ENCODE data around the gene PIM2.
A peak's percentile ranks its signal among the peaks of the same experiment; 100 is the strongest.

The PIM2 gene

DNA sequence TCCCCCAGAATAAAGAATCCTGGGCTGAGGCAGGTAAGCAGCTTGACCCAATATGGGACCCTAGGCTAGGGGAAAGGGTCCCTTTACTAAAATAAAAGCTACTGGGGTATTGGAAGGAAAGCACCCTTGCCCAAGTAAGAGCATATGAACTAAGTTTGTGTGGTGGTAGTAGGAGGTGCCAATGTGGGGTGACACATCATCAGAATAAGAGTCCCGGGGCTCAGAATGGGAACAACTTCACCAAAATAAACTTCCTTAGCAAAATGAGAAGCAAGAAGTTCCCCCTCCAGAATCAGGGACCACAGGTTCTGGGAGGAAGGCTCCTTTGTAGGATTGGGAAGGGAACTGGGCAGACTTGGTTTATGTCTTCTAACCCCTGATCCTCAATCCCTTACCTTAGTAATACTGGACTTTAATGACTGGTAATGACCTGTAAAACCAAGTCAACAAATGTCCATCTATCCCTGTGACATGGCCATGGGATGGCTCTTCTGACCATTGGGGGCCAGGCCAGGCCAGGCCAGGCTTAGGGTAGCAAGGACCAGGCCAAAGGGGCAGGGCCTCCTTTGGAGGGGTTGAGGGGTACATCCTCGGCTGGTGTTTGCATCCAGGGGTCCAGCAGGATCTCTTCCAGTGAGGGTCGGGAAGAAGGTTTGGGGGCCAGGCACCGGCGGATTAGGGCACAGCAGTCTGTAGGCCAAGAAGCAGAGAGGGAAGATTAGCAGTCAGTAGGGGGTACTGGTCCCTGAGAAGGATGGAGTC, 5.0 kb downstream of the PIM2 start:
- TF ChIP-seq, protein P1, sequence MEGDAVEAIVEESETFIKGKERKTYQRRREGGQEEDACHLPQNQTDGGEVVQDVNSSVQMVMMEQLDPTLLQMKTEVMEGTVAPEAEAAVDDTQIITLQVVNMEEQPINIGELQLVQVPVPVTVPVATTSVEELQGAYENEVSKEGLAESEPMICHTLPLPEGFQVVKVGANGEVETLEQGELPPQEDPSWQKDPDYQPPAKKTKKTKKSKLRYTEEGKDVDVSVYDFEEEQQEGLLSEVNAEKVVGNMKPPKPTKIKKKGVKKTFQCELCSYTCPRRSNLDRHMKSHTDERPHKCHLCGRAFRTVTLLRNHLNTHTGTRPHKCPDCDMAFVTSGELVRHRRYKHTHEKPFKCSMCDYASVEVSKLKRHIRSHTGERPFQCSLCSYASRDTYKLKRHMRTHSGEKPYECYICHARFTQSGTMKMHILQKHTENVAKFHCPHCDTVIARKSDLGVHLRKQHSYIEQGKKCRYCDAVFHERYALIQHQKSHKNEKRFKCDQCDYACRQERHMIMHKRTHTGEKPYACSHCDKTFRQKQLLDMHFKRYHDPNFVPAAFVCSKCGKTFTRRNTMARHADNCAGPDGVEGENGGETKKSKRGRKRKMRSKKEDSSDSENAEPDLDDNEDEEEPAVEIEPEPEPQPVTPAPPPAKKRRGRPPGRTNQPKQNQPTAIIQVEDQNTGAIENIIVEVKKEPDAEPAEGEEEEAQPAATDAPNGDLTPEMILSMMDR (IDR thresholded peaks at IDR 0.05; ENCODE audit: low read depth, low read length, poor library complexity, severe bottlenecking), result no peak
- no peak for TF ChIP-seq EZH2phosphoT487 (IDR thresholded peaks at IDR 0.05; ENCODE audit: borderline replicate concordance, low read length)
- Histone ChIP-seq H3K36me3 (ENCODE audit: control insufficient read depth, low read length) (peaks cover 51% of the 10 kb centered on the region), H3K27ac (ENCODE audit: low read depth, low read length) (no peak overlapping the region), H4K20me1 (ENCODE audit: control insufficient read depth, insufficient read depth, low read depth, low read length) (peaks cover 13% of the 10 kb centered on the region; the same call in 1 of the 2 replicates), H3K9me2 (replicated peaks; ENCODE audit: control insufficient read depth, low read length) (no peaks in the 10 kb centered on the region), H3K9me3 (ENCODE audit: control insufficient read depth, insufficient read depth, low read length) (no peaks in the 10 kb centered on the region), H3K4me1 (ENCODE audit: control insufficient read depth, low read length) (peaks cover 22% of the 10 kb centered on the region), H3K4me2 (ENCODE audit: low read length) (no peak overlapping the region), H3K79me2 (ENCODE audit: control insufficient read depth, low read length) (peaks cover 61% of the 10 kb centered on the region), H3K4me3 (ENCODE audit: low read length) (no peak overlapping the region), H3K27me3 (ENCODE audit: control insufficient read depth, low read length) (no peaks in the 10 kb centered on the region), H3F3A (ENCODE audit: control insufficient read depth, insufficient read depth) (0 out of 2 replicates have a peak, but pooled peaks cover 13% of the 10 kb centered on the region)

DNA sequence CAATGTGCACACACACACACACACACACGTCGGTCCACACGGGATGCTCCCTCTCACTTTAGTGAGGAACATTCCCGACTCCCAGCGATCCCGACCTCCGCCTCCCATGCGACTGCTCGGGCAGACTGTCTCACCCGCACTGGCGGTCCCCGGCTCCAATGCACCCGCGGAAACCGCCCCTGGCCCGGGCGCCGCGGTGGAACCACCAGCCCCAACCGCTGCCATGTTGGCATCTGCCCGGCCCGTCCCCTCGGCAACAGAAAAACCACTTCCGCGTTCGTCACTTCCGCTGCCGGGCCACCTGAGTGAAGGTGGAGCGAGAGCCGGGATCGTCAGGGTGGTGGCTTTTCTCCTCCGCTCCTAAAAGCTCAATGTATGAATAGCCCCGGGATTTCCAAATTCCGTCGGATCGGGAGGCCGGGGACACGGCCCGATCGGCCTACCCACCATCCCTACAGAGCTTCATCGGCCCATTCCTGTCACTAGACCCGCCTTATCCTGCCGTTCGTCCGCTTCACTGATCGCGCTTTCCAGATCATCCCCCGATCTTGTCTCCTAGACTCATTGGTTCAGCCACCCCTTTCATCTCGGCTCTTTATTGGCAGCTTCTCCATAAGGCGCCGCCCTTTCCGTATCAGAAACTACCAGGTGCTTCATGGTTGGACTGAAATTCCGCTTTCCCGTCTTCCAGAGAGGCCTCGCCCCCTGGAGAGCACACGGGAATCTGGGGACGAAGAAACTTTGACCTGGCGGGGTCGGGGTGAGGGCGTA, 7.2 kb downstream of the PIM2 start, which contains the start of gene SLC35A2:
SLC35A2 (minus strand) TSS at position 235 of the 771 bp plus-strand sequence; CDS start at position 225, 10 bp downstream.
- peaks cover 40% of the 10 kb centered on the region for H3K79me2 ChIP-seq (ENCODE audit: control insufficient read depth, low read length)
- peaks cover 36% of the 10 kb centered on the region for H3K36me3 ChIP-seq (ENCODE audit: control insufficient read depth, low read length)
- peak within 1 kb of the TSS; percentile 81 for H3K4me2 ChIP-seq (ENCODE audit: low read length)
- peaks cover 13% of the 10 kb centered on the region; the same call in 1 of the 2 replicates for H4K20me1 ChIP-seq (ENCODE audit: control insufficient read depth, insufficient read depth, low read depth, low read length)
- TF ChIP-seq EZH2phosphoT487 (IDR thresholded peaks at IDR 0.05; ENCODE audit: borderline replicate concordance, low read length), result no peak
- TF ChIP-seq, protein P1 (IDR thresholded peaks at IDR 0.05; ENCODE audit: low read depth, low read length, poor library complexity, severe bottlenecking), result no peak
- H3K27ac ChIP-seq (ENCODE audit: low read depth, low read length), result peak within 1 kb of the TSS; percentile 47
- peaks cover 18% of the 10 kb centered on the region for H3K4me1 ChIP-seq (ENCODE audit: control insufficient read depth, low read length)
- H3K4me3 ChIP-seq (ENCODE audit: low read length), result peak within 1 kb of the TSS; percentile 92
- 0 out of 2 replicates have a peak, but pooled peaks cover 13% of the 10 kb centered on the region for H3F3A ChIP-seq (ENCODE audit: control insufficient read depth, insufficient read depth)
- H3K9me3 ChIP-seq (ENCODE audit: control insufficient read depth, insufficient read depth, low read length), result no peaks in the 10 kb centered on the region
- no peaks in the 10 kb centered on the region for H3K9me2 ChIP-seq (replicated peaks; ENCODE audit: control insufficient read depth, low read length)
- no peaks in the 10 kb centered on the region for H3K27me3 ChIP-seq (ENCODE audit: control insufficient read depth, low read length)

DNA sequence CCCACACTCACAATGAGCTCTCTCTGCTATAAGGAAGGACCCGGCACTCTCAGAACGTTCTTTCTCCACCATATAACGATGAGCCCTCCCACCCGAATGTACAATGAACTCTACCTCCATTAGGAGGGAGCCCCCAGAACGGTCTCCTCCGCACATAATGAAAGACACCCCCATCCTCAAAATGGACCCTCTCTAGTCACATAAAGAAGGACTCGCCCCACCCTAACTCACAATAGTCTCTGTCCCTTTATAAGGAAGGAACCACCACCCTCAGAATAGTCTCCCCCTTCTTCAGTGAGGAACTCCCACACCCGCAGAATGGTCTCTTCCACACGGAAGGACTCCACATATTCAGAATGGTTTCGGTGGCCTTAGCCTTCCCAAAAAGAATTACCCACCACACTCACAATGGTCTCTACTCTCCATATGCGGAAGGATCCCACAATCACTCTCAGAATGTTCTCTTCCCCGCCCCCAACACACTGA, 7.9 kb downstream of the PIM2 start:
- H3K9me3 ChIP-seq (ENCODE audit: control insufficient read depth, insufficient read depth, low read length), result no peaks in the 10 kb centered on the region
- peak overlapping the region; percentile 47; the same call in 1 of the 2 replicates for H3K27ac ChIP-seq (ENCODE audit: low read depth, low read length)
- peaks cover 34% of the 10 kb centered on the region for H3K36me3 ChIP-seq (ENCODE audit: control insufficient read depth, low read length)
- no peaks in the 10 kb centered on the region for H3K27me3 ChIP-seq (ENCODE audit: control insufficient read depth, low read length)
- H4K20me1 ChIP-seq (ENCODE audit: control insufficient read depth, insufficient read depth, low read depth, low read length), result peaks cover 9% of the 10 kb centered on the region; the same call in 1 of the 2 replicates
- H3K4me1 ChIP-seq (ENCODE audit: control insufficient read depth, low read length), result peaks cover 17% of the 10 kb centered on the region
- H3F3A ChIP-seq (ENCODE audit: control insufficient read depth, insufficient read depth), result 0 out of 2 replicates have a peak, but pooled peaks cover 13% of the 10 kb centered on the region
- no peaks in the 10 kb centered on the region for H3K9me2 ChIP-seq (replicated peaks; ENCODE audit: control insufficient read depth, low read length)
- peaks cover 34% of the 10 kb centered on the region for H3K79me2 ChIP-seq (ENCODE audit: control insufficient read depth, low read length)
- TF ChIP-seq EZH2phosphoT487 (IDR thresholded peaks at IDR 0.05; ENCODE audit: borderline replicate concordance, low read length), result no peak
- TF ChIP-seq, protein P1 (IDR thresholded peaks at IDR 0.05; ENCODE audit: low read depth, low read length, poor library complexity, severe bottlenecking), result no peak
- peak overlapping the region; percentile 92 for H3K4me3 ChIP-seq (ENCODE audit: low read length)
- peak overlapping the region; percentile 81 for H3K4me2 ChIP-seq (ENCODE audit: low read length)

Data from DOHH2 (cell line).